Measurements from ENCODE around the gene CAMKK1.

The CAMKK1 gene

GRCh38 chr17:3892095-3892998 lies 506 bp downstream of the CAMKK1 start:
- DNase-seq (ENCODE audit: insufficient read length, low spot score) (peak; percentile 58), FAIRE-seq (peak; percentile 97)
- no peak for TF ChIP-seq PAX5 (IDR thresholded peaks at IDR 0.05; ENCODE audit: insufficient read depth, low read length, severe bottlenecking)
- TF ChIP-seq POLR2A (IDR thresholded peaks at IDR 0.05; ENCODE audit: low read depth, low read length), result no peak
- no peak for TF ChIP-seq POU2F2 (IDR thresholded peaks at IDR 0.05; ENCODE audit: low read depth, low read length)
- no peak for TF ChIP-seq POLR2AphosphoS5 (IDR thresholded peaks at IDR 0.05; ENCODE audit: low read depth, low read length)
- no peak for TF ChIP-seq SPI1 (IDR thresholded peaks at IDR 0.05; ENCODE audit: low read depth, low read length)
- no peak for TF ChIP-seq TAF1 (IDR thresholded peaks at IDR 0.05; ENCODE audit: low read depth, low read length)

GRCh38 chr17:3891626-3892094 lies 1.2 kb downstream of the CAMKK1 start:
- DNase-seq (ENCODE audit: insufficient read length, low spot score) (no peak), FAIRE-seq (no peak)
- TF ChIP-seq PAX5 (IDR thresholded peaks at IDR 0.05; ENCODE audit: insufficient read depth, low read length, severe bottlenecking), result no peak
- TF ChIP-seq POLR2AphosphoS5 (IDR thresholded peaks at IDR 0.05; ENCODE audit: low read depth, low read length), result no peak
- TF ChIP-seq POU2F2 (IDR thresholded peaks at IDR 0.05; ENCODE audit: low read depth, low read length), result no peak
- no peak for TF ChIP-seq POLR2A (IDR thresholded peaks at IDR 0.05; ENCODE audit: low read depth, low read length)
- TF ChIP-seq SPI1 (IDR thresholded peaks at IDR 0.05; ENCODE audit: low read depth, low read length), result no peak
- no peak for TF ChIP-seq TAF1 (IDR thresholded peaks at IDR 0.05; ENCODE audit: low read depth, low read length)

- no peak for DNase-seq (ENCODE audit: insufficient read length, low spot score)
- TF ChIP-seq SPI1 (IDR thresholded peaks at IDR 0.05; ENCODE audit: low read depth, low read length) (no peak), POLR2AphosphoS5 (IDR thresholded peaks at IDR 0.05; ENCODE audit: low read depth, low read length) (no peak), POLR2A (IDR thresholded peaks at IDR 0.05; ENCODE audit: low read depth, low read length) (no peak), PAX5 (IDR thresholded peaks at IDR 0.05; ENCODE audit: insufficient read depth, low read length, severe bottlenecking) (no peak), TAF1 (IDR thresholded peaks at IDR 0.05; ENCODE audit: low read depth, low read length) (no peak), POU2F2 (IDR thresholded peaks at IDR 0.05; ENCODE audit: low read depth, low read length) (no peak)
- FAIRE-seq, result no peak
Observed at GRCh38 chr17:3890878-3891219, 2.0 kb downstream of the CAMKK1 start.

- FAIRE-seq, result no peak
- DNase-seq (ENCODE audit: insufficient read length, low spot score), result no peak
- TF ChIP-seq POU2F2 (IDR thresholded peaks at IDR 0.05; ENCODE audit: low read depth, low read length) (no peak), POLR2A (IDR thresholded peaks at IDR 0.05; ENCODE audit: low read depth, low read length) (no peak), TAF1 (IDR thresholded peaks at IDR 0.05; ENCODE audit: low read depth, low read length) (no peak), POLR2AphosphoS5 (IDR thresholded peaks at IDR 0.05; ENCODE audit: low read depth, low read length) (no peak), SPI1 (IDR thresholded peaks at IDR 0.05; ENCODE audit: low read depth, low read length) (no peak), PAX5 (IDR thresholded peaks at IDR 0.05; ENCODE audit: insufficient read depth, low read length, severe bottlenecking) (no peak)
Observed at GRCh38 chr17:3890082-3890877, 2.6 kb downstream of the CAMKK1 start.

GRCh38 chr17:3889325-3890012 lies 3.4 kb downstream of the CAMKK1 start:
- TF ChIP-seq TAF1 (IDR thresholded peaks at IDR 0.05; ENCODE audit: low read depth, low read length) (no peak), POU2F2 (IDR thresholded peaks at IDR 0.05; ENCODE audit: low read depth, low read length) (no peak), POLR2A (IDR thresholded peaks at IDR 0.05; ENCODE audit: low read depth, low read length) (no peak), SPI1 (IDR thresholded peaks at IDR 0.05; ENCODE audit: low read depth, low read length) (no peak), POLR2AphosphoS5 (IDR thresholded peaks at IDR 0.05; ENCODE audit: low read depth, low read length) (no peak), PAX5 (IDR thresholded peaks at IDR 0.05; ENCODE audit: insufficient read depth, low read length, severe bottlenecking) (no peak)
- DNase-seq (ENCODE audit: insufficient read length, low spot score) (no peak), FAIRE-seq (no peak)

GRCh38 chr17:3888343-3889171 lies 4.3 kb downstream of the CAMKK1 start:
- FAIRE-seq, result no peak

GRCh38 chr17:3887804-3888203 lies 5.0 kb downstream of the CAMKK1 start:
- no peak for TF ChIP-seq SPI1 (IDR thresholded peaks at IDR 0.05; ENCODE audit: low read depth, low read length)
- no peak for TF ChIP-seq POU2F2 (IDR thresholded peaks at IDR 0.05; ENCODE audit: low read depth, low read length)
- TF ChIP-seq PAX5 (IDR thresholded peaks at IDR 0.05; ENCODE audit: insufficient read depth, low read length, severe bottlenecking), result no peak
- no peak for TF ChIP-seq POLR2A (IDR thresholded peaks at IDR 0.05; ENCODE audit: low read depth, low read length)
- TF ChIP-seq POLR2AphosphoS5 (IDR thresholded peaks at IDR 0.05; ENCODE audit: low read depth, low read length), result no peak
- no peak for TF ChIP-seq TAF1 (IDR thresholded peaks at IDR 0.05; ENCODE audit: low read depth, low read length)
- DNase-seq (ENCODE audit: insufficient read length, low spot score), result no peak
- FAIRE-seq, result no peak

More at GRCh38 chr17:3888343-3889171, 4.3 kb downstream of the CAMKK1 start:
- no peak for TF ChIP-seq POLR2AphosphoS5 (IDR thresholded peaks at IDR 0.05; ENCODE audit: low read depth, low read length)
- TF ChIP-seq PAX5 (IDR thresholded peaks at IDR 0.05; ENCODE audit: insufficient read depth, low read length, severe bottlenecking), result no peak
- no peak for TF ChIP-seq SPI1 (IDR thresholded peaks at IDR 0.05; ENCODE audit: low read depth, low read length)
- TF ChIP-seq POU2F2 (IDR thresholded peaks at IDR 0.05; ENCODE audit: low read depth, low read length), result no peak
- no peak for TF ChIP-seq TAF1 (IDR thresholded peaks at IDR 0.05; ENCODE audit: low read depth, low read length)
- TF ChIP-seq POLR2A (IDR thresholded peaks at IDR 0.05; ENCODE audit: low read depth, low read length), result no peak
- DNase-seq (ENCODE audit: insufficient read length, low spot score), result no peak

- no peak for DNase-seq (ENCODE audit: insufficient read length, low spot score)
- TF ChIP-seq POLR2AphosphoS5 (IDR thresholded peaks at IDR 0.05; ENCODE audit: low read depth, low read length), result no peak
- TF ChIP-seq POLR2A (IDR thresholded peaks at IDR 0.05; ENCODE audit: low read depth, low read length), result no peak
- no peak for TF ChIP-seq PAX5 (IDR thresholded peaks at IDR 0.05; ENCODE audit: insufficient read depth, low read length, severe bottlenecking)
- no peak for TF ChIP-seq TAF1 (IDR thresholded peaks at IDR 0.05; ENCODE audit: low read depth, low read length)
- TF ChIP-seq POU2F2 (IDR thresholded peaks at IDR 0.05; ENCODE audit: low read depth, low read length), result no peak
- no peak for TF ChIP-seq SPI1 (IDR thresholded peaks at IDR 0.05; ENCODE audit: low read depth, low read length)
- FAIRE-seq, result no peak
Observed at GRCh38 chr17:3887394-3887793, 5.5 kb downstream of the CAMKK1 start.

All from GM12891 (cell line).